ENCODE data around the gene ADAMTSL2. TPM values are rescaled to one million over a fixed set of nuclear protein-coding genes. Genes with fewer than 3 reads are reported as not detected.
A peak's percentile ranks its signal among the peaks of the same experiment; 100 is the strongest.

ADAMTSL2 gene
- polyA plus RNA-seq, 1 donor (not counting 4 experiments of a cell fraction or from before 2014, with no cell fraction given): not detected

- Histone ChIP-seq H3K4me1 (ENCODE audit: control insufficient read depth, extremely low read depth, insufficient read depth, low read length) (peaks cover 12% of the 10 kb centered on the region), H3K4me3 (ENCODE audit: control insufficient read depth in 2 of 3, extremely low read depth in 1 of 3, insufficient read depth in 2 of 3, low read depth in 1 of 3, low read length in 3 of 3) (peak overlapping the region in 2 of 3 experiments; percentile 18 to 31), H3K9ac (ENCODE audit: control insufficient read depth, extremely low read depth, insufficient read depth, low read length) (no peak overlapping the region), H3K36me3 (ENCODE audit: control insufficient read depth in 2 of 2, extremely low read depth in 1 of 2, insufficient read depth in 2 of 2, low read length in 2 of 2) (no peaks in the 10 kb centered on the region), H3K4me2 (ENCODE audit: control insufficient read depth, extremely low read depth, insufficient read depth, low read depth, low read length) (peak overlapping the region; percentile 65), H3K9me3 (ENCODE audit: control insufficient read depth, low read depth, low read length) (peaks cover 2% of the 10 kb centered on the region), H4K20me1 (ENCODE audit: control insufficient read depth, extremely low read depth, insufficient read depth, low read length) (no peaks in the 10 kb centered on the region), H3K27me3 (ENCODE audit: control insufficient read depth, extremely low read depth, insufficient read depth, low read length) (peaks cover 14% of the 10 kb centered on the region), H3K9me1 (ENCODE audit: control insufficient read depth, extremely low read depth, insufficient read depth, low read length) (no peaks in the 10 kb centered on the region), H3K27ac (ENCODE audit: control insufficient read depth, insufficient read depth, low read length) (no peak overlapping the region), H3K79me2 (ENCODE audit: control insufficient read depth, insufficient read depth, low read length) (no peaks in the 10 kb centered on the region), H2AFZ (ENCODE audit: control insufficient read depth, low read length) (no peak overlapping the region)
- FAIRE-seq (no peak), DNase-seq (ENCODE audit: low read depth, low spot score) (no peak)
- dilution Hi-C loops (cut with MboI; ENCODE audit: extremely low pct_ligation_motif_present, low sequenced_read_pairs): no loop called here
- TF ChIP-seq CTCF (optimal IDR thresholded peaks at IDR 0.05 in 1 of 3, IDR thresholded peaks at IDR 0.05 in 1 of 3, conservative IDR thresholded peaks at IDR 0.05 in 1 of 3; ENCODE audit: extremely low read depth in 1 of 3, insufficient read depth in 2 of 3, low read length in 3 of 3) (no peak), EZH2 (IDR thresholded peaks at IDR 0.05; ENCODE audit: low read length) (no peak)
These were observed 25.1 kb upstream of the ADAMTSL2 start for GRCh38 chr9:133509179-133510083.

- Histone ChIP-seq H3K4me1 (ENCODE audit: control insufficient read depth, extremely low read depth, insufficient read depth, low read length) (peaks cover 12% of the 10 kb centered on the region), H3K27me3 (ENCODE audit: control insufficient read depth, extremely low read depth, insufficient read depth, low read length) (peaks cover 19% of the 10 kb centered on the region), H3K27ac (ENCODE audit: control insufficient read depth, insufficient read depth, low read length) (no peak overlapping the region), H3K9me1 (ENCODE audit: control insufficient read depth, extremely low read depth, insufficient read depth, low read length) (no peaks in the 10 kb centered on the region), H3K4me3 (ENCODE audit: control insufficient read depth in 2 of 3, extremely low read depth in 1 of 3, insufficient read depth in 2 of 3, low read depth in 1 of 3, low read length in 3 of 3) (no peak overlapping the region), H3K36me3 (ENCODE audit: control insufficient read depth in 2 of 2, extremely low read depth in 1 of 2, insufficient read depth in 2 of 2, low read length in 2 of 2) (no peaks in the 10 kb centered on the region), H3K9ac (ENCODE audit: control insufficient read depth, extremely low read depth, insufficient read depth, low read length) (no peak overlapping the region), H4K20me1 (ENCODE audit: control insufficient read depth, extremely low read depth, insufficient read depth, low read length) (no peaks in the 10 kb centered on the region), H2AFZ (ENCODE audit: control insufficient read depth, low read length) (no peak overlapping the region), H3K4me2 (ENCODE audit: control insufficient read depth, extremely low read depth, insufficient read depth, low read depth, low read length) (no peak overlapping the region), H3K79me2 (ENCODE audit: control insufficient read depth, insufficient read depth, low read length) (no peaks in the 10 kb centered on the region), H3K9me3 (ENCODE audit: control insufficient read depth, low read depth, low read length) (peaks cover 2% of the 10 kb centered on the region)
- DNase-seq (ENCODE audit: low read depth, low spot score): no peak
- no peak for TF ChIP-seq CTCF (optimal IDR thresholded peaks at IDR 0.05 in 1 of 3, IDR thresholded peaks at IDR 0.05 in 1 of 3, conservative IDR thresholded peaks at IDR 0.05 in 1 of 3; ENCODE audit: extremely low read depth in 1 of 3, insufficient read depth in 2 of 3, low read length in 3 of 3)
- TF ChIP-seq EZH2 (IDR thresholded peaks at IDR 0.05; ENCODE audit: low read length): no peak
- dilution Hi-C loops (cut with MboI; ENCODE audit: extremely low pct_ligation_motif_present, low sequenced_read_pairs): no loop called here
- no peak for FAIRE-seq
These were observed 23.5 kb upstream of the ADAMTSL2 start for GRCh38 chr9:133510926-133511505.
